GM12865 (cell line): ENCODE measurements around the gene CASK.

ENCODE experiments used
- DNase-seq: peaks from one replicate; pipeline ENCODE4 v3.0.0; 2010; ENCODE audit warnings: low read depth
- H3K4me3 ChIP-seq: 2 replicates; pipeline ENCODE4 v1.5.1; 2011; ENCODE audit warnings: mild to moderate bottlenecking, low read depth, low read length, control low read depth
- TF ChIP-seq, protein P1 (sequence below): IDR thresholded peaks from 2 replicates; pipeline ENCODE4 v1.5.1; 2011; ENCODE audit warnings: low read length, control low read depth, low read depth, inconsistent platforms; ENCODE audit not compliant: insufficient read depth; ENCODE audit errors: missing control alignments

Gene CASK

DNA sequence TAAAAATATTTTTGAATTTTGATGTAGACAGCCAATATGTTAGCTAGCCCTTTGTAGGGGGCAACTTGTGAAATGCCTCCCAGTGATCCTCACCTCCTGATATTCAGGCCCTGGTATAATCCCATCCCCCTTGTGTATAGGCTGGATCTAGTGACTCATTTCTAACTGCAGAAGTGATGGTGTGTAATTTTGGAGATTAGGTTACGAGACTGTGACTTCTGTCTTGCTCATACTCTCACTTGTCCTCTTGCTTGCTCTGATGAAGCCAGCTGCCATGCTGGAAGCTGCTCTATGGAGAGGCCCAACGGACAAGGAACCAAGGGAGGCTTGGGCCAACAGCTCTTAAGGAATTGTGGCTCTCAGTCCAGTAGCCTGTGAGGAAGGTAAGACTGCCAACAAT lies 137.7 kb downstream of the CASK start:
- TF ChIP-seq, protein P1, sequence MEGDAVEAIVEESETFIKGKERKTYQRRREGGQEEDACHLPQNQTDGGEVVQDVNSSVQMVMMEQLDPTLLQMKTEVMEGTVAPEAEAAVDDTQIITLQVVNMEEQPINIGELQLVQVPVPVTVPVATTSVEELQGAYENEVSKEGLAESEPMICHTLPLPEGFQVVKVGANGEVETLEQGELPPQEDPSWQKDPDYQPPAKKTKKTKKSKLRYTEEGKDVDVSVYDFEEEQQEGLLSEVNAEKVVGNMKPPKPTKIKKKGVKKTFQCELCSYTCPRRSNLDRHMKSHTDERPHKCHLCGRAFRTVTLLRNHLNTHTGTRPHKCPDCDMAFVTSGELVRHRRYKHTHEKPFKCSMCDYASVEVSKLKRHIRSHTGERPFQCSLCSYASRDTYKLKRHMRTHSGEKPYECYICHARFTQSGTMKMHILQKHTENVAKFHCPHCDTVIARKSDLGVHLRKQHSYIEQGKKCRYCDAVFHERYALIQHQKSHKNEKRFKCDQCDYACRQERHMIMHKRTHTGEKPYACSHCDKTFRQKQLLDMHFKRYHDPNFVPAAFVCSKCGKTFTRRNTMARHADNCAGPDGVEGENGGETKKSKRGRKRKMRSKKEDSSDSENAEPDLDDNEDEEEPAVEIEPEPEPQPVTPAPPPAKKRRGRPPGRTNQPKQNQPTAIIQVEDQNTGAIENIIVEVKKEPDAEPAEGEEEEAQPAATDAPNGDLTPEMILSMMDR = no peak
- no peak for DNase-seq
- H3K4me3 ChIP-seq = no peak overlapping the region

DNA sequence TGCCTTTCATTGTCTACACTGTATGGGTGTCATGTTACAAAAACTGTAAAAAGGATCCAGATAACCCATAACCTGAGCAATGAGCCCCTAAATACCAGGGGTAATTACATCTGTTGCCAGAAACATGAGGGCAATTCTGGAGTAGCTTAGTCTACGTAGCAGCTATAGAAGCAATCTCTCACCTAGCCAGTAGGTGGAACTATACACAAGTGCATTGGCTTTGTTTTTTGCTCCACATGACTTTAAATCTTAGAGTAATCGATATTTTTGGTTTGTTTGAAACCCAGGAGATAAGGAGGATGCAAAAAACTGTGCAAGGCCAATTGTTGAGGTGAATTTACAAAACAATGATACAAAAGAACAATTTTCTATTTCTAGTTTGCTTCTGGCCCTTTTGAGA lies 141.9 kb downstream of the CASK start:
- no peak overlapping the region for H3K4me3 ChIP-seq
- DNase-seq = peak; percentile 58
- TF ChIP-seq, protein P1 = peak; percentile 58

DNA sequence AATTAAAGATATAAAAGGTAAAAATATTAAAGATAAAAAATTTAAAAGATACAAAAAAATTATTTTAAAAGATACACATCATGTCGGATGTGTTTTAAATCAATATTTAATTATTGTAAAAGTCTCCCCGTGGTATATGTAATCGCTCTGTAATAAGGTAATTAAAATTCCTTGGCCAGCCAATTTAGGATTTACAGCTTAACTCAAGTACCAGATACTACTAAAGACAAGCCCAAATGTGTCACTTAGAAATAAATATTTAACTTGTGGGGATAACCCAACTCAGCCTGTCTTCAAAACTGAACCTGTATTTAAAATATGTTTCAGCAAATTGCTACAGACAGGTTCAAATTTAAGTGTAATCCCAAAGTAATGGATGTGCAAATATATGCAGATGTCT lies 143.4 kb downstream of the CASK start:
- TF ChIP-seq, protein P1 = no peak
- no peak overlapping the region for H3K4me3 ChIP-seq
- no peak for DNase-seq

DNA sequence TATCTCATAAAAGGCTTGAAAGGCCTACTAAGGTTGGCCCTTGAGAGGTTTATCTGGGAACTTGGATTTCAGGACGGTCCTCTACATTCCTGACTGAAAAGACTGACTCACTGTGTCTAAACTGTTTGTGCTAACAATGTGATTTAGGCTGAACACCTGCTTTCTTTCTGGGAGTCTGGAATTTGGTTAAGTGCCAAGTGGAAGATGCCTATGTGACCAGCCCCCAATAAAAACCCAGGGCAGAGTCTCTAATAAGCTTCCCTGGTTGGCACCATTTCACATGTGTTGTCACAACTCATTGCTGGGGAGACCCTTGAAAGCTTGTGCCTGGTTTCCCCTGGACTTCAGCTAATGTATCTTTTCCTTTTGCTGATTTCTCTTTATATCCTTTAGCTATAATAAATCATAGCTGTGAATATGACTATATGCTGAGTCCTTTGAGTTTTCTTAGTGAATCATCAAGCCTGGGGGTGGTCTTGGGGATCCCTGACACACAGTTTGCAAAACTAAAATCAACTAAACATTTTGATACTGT lies 144.3 kb downstream of the CASK start:
- no peak for DNase-seq
- H3K4me3 ChIP-seq = no peak overlapping the region
- TF ChIP-seq, protein P1 = no peak

DNA sequence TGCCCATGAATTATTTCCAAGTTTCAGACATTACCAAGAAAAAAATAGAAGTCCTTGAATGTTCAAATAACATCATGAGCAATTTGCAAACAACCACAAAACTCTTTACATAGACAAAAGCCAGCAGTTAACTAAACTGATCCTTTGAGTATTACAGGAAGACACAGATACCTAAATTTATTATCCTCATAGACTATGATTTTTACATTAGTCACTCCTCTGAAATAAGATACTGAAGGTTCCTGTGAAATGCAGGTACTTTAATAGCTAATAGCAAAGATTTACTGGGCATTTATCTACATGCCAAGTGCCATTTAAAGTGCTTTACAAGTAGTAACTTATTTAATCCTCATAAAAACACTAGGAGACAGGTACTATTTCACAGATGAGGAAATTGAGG lies 161.7 kb downstream of the CASK start:
- TF ChIP-seq, protein P1 = no peak
- H3K4me3 ChIP-seq = no peak overlapping the region
- no peak for DNase-seq

DNA sequence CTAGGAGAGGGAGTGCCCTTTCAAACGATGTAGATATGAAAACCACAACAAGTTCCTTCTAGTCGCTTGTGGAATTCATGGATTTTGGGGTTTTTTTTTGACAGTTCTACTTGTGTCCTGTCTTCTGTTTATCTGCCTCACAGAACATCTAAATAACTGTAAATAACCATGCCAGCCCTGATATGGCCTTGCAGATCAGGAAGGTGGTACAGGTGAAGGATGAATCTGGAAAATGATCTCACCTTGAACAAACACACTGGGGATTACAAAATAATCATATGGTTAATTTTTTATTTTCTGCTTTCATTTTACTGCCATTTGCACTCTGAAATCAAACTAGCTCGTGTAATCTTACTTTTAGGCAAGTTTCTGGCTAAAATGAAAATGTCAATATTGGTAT lies 162.2 kb downstream of the CASK start:
- DNase-seq = no peak
- no peak overlapping the region for H3K4me3 ChIP-seq
- TF ChIP-seq, protein P1 = no peak

DNA sequence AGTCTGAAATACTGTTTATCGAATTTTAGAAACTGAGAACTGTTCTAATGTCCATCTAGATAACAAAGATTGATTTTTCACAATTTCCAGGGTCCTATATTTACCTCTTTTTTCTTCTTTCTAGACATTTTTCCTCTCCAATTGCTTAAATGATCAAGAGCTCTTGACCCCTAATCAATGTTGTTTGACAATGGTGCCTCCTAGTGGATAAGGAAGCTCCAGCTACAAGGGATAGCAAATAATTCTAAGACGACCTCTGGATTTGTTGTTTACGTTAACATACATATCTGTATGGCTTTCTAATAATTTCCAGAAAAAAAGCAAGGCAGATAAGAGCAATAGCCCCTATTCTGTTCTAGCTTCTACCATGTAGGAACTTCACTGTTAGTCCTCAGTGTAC lies 163.5 kb downstream of the CASK start:
- DNase-seq = peak; percentile 55
- no peak overlapping the region for H3K4me3 ChIP-seq
- TF ChIP-seq, protein P1 = peak; percentile 44
